Loucy (cell line): ENCODE data around the gene DLGAP1.

Source experiments
- EZH2phosphoT487 ChIP-seq: fragments of 200-600 bp; IDR thresholded peaks from 2 replicates; pipeline ENCODE4 v1.6.1; 2018; ENCODE audit warnings: antibody characterized with exemption, mild to moderate bottlenecking, moderate library complexity, borderline replicate concordance
- TF ChIP-seq, protein P1 (sequence below): fragments of 200-600 bp; sonication (generic); conservative IDR thresholded peaks from 2 replicates; pipeline ENCODE4 v1.5.1; 2014; ENCODE audit warnings: mild to moderate bottlenecking, antibody characterized with exemption, low read length

DNA sequence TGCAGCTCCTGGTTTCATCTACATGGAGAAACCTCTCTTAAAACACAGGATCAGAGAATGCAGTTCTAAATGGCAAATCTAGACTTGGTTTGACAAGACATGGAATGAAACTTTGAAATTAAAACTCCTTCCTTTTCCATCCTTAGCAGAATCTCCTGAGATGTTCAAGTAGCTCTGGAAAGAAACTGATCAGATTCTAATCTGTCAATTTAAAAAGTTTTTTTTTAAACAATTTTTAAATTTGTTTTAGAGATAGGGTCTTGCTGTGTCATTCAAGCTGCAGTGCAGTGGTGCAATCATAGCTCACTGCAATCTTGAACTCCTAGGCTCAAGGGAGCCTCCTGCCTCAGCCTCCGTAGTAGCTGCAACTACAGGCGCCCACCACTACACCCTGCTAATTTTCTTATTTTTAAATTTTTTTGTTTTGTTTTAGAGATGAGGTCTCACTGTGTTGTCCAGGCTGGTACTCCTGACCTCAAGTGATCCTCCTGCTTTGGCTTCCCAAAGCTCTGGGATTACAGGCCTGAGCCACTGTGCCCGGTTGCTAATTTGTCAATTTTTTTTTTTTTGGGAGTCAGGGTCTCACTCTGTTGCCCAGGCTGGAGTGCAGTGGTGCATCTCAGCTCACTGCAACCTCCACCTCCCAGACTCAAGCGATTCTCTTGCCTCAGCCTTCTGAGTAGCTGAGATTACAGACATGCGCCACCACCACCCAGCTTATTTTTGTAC, 788.4 kb downstream of the DLGAP1 start:
- TF ChIP-seq, protein P1, sequence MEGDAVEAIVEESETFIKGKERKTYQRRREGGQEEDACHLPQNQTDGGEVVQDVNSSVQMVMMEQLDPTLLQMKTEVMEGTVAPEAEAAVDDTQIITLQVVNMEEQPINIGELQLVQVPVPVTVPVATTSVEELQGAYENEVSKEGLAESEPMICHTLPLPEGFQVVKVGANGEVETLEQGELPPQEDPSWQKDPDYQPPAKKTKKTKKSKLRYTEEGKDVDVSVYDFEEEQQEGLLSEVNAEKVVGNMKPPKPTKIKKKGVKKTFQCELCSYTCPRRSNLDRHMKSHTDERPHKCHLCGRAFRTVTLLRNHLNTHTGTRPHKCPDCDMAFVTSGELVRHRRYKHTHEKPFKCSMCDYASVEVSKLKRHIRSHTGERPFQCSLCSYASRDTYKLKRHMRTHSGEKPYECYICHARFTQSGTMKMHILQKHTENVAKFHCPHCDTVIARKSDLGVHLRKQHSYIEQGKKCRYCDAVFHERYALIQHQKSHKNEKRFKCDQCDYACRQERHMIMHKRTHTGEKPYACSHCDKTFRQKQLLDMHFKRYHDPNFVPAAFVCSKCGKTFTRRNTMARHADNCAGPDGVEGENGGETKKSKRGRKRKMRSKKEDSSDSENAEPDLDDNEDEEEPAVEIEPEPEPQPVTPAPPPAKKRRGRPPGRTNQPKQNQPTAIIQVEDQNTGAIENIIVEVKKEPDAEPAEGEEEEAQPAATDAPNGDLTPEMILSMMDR, result no peak
- no peak for TF ChIP-seq EZH2phosphoT487
